ENCODE results near the gene TRABD2A.

The TRABD2A gene

DNA sequence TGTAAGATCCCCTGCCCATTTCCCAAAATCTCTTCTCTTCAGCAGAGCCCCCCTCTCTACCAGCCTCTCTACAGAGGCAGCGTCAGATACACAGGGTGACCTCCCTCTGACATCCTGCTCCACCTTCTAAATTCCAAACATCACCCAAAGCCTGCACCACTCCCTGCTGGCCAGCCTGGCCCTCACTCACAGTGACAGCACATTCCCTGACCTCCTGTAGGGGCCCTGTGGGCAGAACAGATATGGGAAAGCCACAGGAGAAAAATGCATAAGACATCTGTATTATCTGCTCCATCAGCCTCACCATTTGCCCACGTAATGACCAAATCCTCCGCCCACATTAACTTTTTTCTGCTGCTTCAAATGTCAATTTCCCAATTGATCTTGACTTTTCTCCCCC, 40.6 kb downstream of the TRABD2A start:
- H3K4me3 ChIP-seq (ENCODE audit: low read depth, low read length) = no peak overlapping the region
- DNase-seq (ENCODE audit: low read depth) = no peak

GRCh38 chr2:84839851-84840250, 41.0 kb downstream of the TRABD2A start:
- TF ChIP-seq, protein P1, sequence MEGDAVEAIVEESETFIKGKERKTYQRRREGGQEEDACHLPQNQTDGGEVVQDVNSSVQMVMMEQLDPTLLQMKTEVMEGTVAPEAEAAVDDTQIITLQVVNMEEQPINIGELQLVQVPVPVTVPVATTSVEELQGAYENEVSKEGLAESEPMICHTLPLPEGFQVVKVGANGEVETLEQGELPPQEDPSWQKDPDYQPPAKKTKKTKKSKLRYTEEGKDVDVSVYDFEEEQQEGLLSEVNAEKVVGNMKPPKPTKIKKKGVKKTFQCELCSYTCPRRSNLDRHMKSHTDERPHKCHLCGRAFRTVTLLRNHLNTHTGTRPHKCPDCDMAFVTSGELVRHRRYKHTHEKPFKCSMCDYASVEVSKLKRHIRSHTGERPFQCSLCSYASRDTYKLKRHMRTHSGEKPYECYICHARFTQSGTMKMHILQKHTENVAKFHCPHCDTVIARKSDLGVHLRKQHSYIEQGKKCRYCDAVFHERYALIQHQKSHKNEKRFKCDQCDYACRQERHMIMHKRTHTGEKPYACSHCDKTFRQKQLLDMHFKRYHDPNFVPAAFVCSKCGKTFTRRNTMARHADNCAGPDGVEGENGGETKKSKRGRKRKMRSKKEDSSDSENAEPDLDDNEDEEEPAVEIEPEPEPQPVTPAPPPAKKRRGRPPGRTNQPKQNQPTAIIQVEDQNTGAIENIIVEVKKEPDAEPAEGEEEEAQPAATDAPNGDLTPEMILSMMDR (conservative IDR thresholded peaks at IDR 0.05; ENCODE audit: low read depth, low read length) = no peak
- H3K4me3 ChIP-seq (ENCODE audit: low read depth, low read length) = no peak overlapping the region
- DNase-seq (ENCODE audit: low read depth) = no peak

More for the DNA sequence above, 40.6 kb downstream of the TRABD2A start:
- TF ChIP-seq, protein P1 (conservative IDR thresholded peaks at IDR 0.05; ENCODE audit: low read depth, low read length) = no peak

- TF ChIP-seq, protein P1 (conservative IDR thresholded peaks at IDR 0.05; ENCODE audit: low read depth, low read length) = no peak
- DNase-seq (ENCODE audit: low read depth) = peak; percentile 24
- no peak overlapping the region for H3K4me3 ChIP-seq (ENCODE audit: low read depth, low read length)
Observed at GRCh38 chr2:84838434-84839145, 42.3 kb downstream of the TRABD2A start.

DNA sequence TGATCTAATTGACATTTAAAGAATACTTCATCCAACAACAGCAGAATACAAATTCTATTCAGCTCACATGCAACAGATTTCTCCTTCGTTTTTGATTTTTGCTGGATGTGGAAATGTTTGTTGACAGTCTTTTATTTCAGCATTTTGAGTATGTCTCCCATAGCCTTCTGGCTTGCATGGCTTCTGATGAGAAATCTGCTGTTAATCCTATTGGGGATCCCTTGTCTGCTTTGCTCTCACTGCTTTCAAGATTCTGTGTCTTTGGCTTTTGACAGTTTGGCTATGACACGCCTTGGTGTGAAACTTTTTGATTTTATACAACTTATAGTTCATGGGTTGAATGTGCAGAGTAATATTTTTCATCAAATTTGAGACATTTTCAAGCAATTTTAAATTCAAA, 44.7 kb downstream of the TRABD2A start:
- DNase-seq (ENCODE audit: low read depth) = no peak
- TF ChIP-seq, protein P1 (conservative IDR thresholded peaks at IDR 0.05; ENCODE audit: low read depth, low read length) = no peak
- no peak overlapping the region for H3K4me3 ChIP-seq (ENCODE audit: low read depth, low read length)

- no peak overlapping the region for H3K4me3 ChIP-seq (ENCODE audit: low read depth, low read length)
- no peak for DNase-seq (ENCODE audit: low read depth)
- TF ChIP-seq, protein P1 (conservative IDR thresholded peaks at IDR 0.05; ENCODE audit: low read depth, low read length) = no peak
Observed at GRCh38 chr2:84833481-84834150, 47.3 kb downstream of the TRABD2A start.

DNA sequence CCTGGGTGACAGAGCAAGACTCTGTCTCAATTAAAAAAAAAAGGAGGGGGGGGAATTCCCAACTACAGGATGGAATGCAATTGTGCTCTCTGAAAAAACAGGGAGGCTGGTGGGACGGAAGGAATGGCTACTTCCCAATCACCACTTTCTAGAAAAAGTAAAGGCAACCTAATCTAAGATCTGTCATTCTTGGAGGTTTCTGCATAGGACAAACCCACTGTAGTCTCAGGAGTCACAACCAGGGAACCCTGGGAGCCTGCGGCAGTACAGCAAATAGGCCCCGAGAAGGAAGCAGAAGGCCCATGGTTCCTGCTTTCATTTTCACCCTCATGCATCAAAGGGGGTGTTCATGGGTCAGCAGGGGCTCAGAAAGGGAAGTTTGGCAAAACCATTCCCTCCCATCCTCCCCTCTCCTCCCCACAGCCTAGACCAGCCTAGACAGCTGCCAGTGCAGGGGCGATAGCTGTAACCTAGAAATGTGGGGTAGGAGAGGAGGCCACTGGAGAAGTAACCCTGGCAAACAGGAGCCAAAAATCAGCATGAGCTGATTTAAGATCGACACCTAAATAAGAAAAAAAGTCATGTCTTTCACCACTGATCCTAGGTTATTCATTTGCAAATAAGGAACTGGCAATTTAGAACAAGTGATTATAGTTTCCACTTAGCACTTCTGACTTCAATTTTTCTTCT, 48.0 kb downstream of the TRABD2A start:
- H3K4me3 ChIP-seq (ENCODE audit: low read depth, low read length) = no peak overlapping the region
- TF ChIP-seq, protein P1 (conservative IDR thresholded peaks at IDR 0.05; ENCODE audit: low read depth, low read length) = no peak
- DNase-seq (ENCODE audit: low read depth) = no peak

All from choroid plexus epithelial cell (primary cell).